HG03565 (cell line): ENCODE measurements around the gene PI4KA.
"Not testable (repeated sequence)": the region's sequence is repeated elsewhere in the genome, so short reads cannot be mapped to it uniquely, and the experiment has no call there.

Experiments
- ATAC-seq: cut with Tn5 transposase; IDR thresholded peaks from one replicate; pipeline ENCODE4 v1.9.1; 2021; ENCODE audit warnings: mild to moderate bottlenecking, moderate library complexity; ENCODE audit not compliant: unreplicated experiment

Gene PI4KA

GRCh38 chr22:20732431-20732830 is 126.2 kb downstream of the PI4KA start:
- ATAC-seq: not testable (repeated sequence)

- no peak for ATAC-seq
Measured at GRCh38 chr22:20729194-20729593, 129.4 kb downstream of the PI4KA start.

GRCh38 chr22:20728523-20729190 is 130.0 kb downstream of the PI4KA start:
- no peak for ATAC-seq

DNA sequence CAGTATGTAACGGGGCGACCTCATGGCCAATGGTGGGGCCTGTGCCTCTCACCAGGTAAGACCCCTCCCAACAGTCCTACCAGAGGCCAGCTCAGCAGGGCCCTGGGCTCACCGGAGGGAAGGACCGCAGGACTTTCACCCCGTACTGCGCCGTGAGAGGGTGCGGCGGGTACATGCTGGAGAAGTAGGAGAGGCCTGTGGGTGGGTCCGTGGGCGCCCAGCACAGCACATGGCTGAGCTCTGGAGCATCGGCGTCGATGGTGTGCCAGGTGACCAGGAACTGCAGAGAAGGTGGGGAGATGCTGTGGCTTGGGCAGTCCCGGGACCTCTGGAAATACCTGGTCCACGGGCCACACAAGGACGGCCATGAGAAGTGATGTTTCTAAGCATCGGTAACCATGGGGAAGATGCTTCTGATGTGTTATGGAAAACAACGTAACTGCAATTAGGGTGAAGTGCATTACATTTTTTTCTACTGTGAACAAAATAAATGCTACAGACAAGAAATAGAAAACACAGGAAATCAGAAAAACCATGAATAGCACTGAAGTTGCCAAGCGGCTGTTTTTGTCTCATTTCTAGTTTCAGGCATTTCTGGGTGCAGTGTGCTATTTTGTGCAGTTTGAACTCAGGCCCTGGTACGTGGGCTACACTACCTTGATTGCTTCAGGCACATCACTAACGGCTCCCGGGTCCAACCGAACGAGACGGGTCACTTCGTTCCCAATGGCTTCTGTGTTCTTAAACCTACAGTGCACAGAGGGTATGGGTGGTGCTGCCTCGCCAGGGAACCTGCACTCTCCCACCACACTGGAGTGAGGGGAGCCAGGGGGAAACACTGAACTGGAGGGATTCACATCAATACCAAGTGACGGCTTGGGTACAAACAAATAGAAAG is 131.2 kb downstream of the PI4KA start:
- no peak for ATAC-seq

DNA sequence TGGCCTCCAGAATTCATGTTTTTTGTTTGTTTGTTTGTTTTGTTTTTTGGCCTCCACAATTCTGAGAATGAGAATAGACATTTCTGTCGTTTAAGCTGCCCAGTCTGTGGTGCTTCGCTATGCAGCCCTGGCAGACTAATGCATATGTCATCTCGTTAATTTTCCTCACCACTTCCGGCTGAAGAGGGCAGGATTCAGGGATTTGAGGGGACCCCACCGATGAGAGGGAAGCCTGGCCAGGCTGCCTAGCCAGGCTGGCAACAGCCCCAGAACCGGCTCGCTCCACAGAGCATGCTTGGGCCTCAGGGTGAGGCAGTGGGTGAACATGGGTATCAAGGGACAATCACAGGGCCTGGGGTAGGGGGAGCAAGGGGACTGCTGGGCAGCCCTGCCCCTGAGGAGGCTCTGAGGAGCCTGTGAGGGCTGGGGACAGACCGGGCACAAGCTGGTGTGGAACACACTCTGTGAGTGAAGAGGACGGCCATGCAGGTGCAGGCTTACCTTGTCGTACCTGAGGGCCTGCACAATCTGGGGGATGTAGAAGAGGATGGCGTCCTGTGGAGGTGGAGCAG is 132.5 kb downstream of the PI4KA start:
- ATAC-seq: no peak

DNA sequence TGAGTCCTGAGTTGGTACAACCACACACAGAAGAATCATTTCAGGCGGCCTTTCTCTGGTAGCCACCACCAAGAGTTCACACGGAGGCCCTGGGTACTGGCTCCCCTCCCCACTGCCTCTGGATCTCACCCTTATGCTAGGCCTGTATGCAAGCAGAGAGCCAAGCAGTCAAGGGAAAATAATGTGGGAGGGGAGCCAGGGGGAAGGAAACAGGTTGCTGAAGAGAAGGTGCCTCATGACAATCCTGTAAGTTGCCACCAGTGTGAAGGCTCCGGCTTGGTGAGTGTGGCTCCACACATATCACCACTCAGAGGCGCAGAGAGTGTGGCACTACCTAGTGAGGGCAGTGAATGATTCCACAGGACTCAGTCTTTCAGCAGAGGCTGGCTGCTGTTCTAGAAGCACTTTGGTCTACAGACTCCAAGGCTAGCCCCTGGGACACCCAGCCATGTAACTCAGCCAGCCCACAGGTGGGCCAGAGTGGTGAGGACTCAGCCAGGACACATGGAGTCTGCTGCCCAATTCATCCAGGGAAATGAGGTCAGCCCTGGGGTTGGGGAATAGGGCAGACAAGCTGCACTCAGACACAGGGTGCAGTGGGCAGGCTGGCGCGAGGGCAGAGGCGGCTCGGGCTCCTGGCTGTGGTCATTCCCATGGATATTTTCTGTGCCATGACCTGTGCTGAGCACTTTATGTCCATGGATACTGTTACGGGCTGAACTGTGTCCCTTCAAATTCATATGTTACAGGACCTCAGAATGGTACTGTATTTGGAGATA is 133.7 kb downstream of the PI4KA start:
- no peak for ATAC-seq

GRCh38 chr22:20721409-20722218 is 137.0 kb downstream of the PI4KA start:
- no peak for ATAC-seq

GRCh38 chr22:20720692-20721408 is 137.8 kb downstream of the PI4KA start:
- no peak for ATAC-seq

DNA sequence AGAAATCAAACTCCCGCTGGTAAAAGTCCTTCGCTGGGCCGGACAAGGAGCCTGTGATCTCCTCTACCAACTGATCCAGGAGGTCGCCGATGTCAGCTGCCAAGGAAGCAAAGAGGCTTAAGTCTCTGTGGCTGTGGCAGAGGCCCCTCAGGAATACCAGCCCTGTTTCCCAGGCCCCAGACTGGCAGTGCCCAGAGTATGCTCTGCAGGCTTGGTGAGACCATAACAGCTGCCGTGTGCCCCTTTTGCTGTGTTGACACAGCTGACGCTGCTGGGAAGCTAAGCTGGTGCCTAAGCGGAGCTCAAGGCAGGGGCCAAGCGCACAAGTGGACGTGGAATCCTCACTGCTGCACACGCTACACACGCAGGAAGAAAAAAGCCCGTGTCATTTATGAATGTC is 139.9 kb downstream of the PI4KA start:
- ATAC-seq: not testable (repeated sequence)

- not testable (repeated sequence) for ATAC-seq
Measured at GRCh38 chr22:20717981-20718380, 140.6 kb downstream of the PI4KA start.

GRCh38 chr22:20717213-20717866 is 141.3 kb downstream of the PI4KA start:
- ATAC-seq: not testable (repeated sequence)

- not testable (repeated sequence) for ATAC-seq
Measured at GRCh38 chr22:20713116-20713515, 145.5 kb downstream of the PI4KA start.

GRCh38 chr22:20709966-20710365 is 148.6 kb downstream of the PI4KA start:
- not testable (repeated sequence) for ATAC-seq

DNA sequence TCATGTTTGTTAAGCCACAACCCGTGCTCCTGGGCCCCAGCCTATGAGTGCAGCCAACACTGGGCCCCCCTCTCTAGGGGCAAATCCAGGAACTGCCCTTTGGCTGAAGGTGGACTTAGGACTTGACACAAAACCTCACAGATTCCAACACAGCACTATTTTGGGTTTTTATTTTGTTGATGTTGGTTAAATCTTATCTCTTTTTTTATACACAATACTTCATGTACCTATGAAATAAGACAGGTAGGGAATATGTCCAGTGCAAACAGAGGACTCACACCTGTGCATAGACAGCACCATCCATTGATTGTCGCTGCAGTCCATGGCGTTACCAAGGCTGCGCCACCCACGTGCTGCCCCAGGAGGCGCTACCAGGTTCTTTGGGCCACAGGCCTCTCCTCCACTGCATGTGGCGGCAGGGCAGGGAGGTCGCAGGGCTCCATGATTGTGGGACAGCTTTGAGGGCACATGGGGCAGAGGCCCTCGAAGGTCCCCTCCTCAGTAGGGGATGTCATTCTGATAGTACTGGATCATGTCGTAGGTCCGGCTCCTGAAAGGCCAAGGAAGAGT is 151.0 kb downstream of the PI4KA start:
- not testable (repeated sequence) for ATAC-seq

GRCh38 chr22:20703816-20704609 is 154.6 kb downstream of the PI4KA start:
- not testable (repeated sequence) for ATAC-seq

DNA sequence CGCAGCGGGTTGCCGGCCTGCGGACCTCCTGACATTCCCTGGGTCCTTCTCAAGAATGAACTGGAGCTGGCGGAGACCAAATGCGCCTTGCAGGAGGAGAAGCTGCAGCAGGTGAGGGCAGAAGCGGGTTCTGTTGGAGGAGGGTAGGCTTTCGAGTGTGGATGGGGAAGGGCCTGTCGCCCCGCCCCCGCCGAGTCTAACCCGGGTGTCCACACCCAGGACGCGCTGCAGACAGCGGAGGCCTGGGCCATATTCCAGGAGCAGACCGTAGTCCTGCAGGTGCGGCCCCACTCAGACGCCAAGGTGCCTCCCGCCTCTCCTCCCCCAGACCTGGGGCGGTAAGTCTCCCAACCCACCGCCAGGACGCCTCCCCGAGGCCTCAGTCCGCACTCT is 155.2 kb downstream of the PI4KA start:
- ATAC-seq: peak; percentile 13

DNA sequence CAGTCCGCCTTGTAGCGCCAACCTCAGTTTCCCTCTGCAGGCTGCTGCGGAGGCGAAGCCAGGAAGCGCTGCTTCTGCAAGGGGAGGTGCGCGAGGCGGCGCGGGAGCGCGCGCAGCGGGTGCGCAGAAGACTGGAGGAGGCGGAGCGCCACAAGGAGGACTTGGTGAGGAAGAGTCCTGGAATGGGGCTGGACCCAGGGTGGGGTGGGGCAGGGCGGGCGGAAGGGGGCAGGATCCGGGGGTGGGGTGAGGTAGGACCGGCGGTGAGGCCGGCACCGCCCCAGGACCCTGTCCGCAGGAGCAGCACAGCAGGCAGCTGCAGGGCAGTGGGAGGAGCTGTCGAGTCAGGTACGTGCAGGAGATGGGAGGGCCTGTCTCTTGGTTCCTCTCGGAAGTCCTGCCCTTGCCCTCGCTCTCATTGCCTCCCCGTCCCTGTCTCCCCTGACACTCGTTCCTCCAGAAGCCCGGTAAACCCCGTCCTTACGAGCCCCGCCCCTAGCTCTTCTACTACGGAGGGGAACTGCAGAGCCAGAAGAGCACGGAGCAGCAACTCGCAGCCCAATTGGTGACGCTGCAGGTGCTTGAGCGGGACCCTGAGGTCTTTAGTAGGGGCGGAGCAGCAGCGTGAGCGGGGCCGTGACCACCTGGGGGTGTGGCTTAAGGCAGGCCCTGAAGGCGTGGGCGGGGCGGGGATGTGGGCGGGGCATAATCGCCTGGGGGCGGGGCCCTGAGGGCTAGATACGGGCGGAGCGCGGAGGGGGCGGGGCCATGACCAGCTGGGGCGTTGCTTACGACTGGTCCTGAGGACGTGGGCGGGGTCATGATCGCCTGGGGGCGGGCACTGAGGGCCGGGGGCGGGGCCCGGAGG is 155.8 kb downstream of the PI4KA start:
- ATAC-seq: peak; percentile 53
